ENCODE results near the gene NFIC.
"Not testable (repeated sequence)": the region's sequence is repeated elsewhere in the genome, so short reads cannot be mapped to it uniquely, and the experiment has no call there.

Gene NFIC

GRCh38 chr19:3336680-3337523, 29.5 kb upstream of the NFIC start:
- peak in 47 of 51 donors; percentile 20 to 91 (median 74) for DNase-seq

- DNase-seq, result no peak
These were observed 27.7 kb upstream of the NFIC start for GRCh38 chr19:3338541-3339181.

GRCh38 chr19:3340340-3340739, 26.0 kb upstream of the NFIC start:
- no peak for DNase-seq

- DNase-seq, result no peak
These were observed 24.1 kb upstream of the NFIC start for GRCh38 chr19:3342246-3342645.

DNA sequence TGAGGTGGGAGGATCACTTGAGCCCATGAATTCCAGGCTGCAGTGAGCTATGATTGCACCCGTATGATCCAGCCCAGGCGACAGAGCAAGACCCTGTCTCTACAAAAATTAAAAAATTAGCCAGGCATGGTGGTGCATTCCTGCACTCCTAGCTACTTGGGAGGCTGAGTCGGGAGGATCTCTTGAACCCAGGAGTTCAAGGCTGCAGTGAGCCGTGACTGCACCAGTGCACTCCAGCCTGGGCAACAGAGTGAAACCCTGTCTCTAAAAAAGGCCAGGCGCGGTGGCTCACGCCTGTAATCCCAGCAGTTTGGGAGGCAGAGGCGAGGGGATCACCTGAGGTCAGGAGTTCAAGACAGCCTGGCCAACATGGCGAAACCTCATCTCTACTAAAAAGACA, 23.4 kb upstream of the NFIC start:
- DNase-seq, result not testable (repeated sequence)

- peak in 46 of 51 donors; percentile 23 to 86 (median 66) for DNase-seq
These were observed 22.5 kb upstream of the NFIC start for GRCh38 chr19:3343619-3344502.

DNA sequence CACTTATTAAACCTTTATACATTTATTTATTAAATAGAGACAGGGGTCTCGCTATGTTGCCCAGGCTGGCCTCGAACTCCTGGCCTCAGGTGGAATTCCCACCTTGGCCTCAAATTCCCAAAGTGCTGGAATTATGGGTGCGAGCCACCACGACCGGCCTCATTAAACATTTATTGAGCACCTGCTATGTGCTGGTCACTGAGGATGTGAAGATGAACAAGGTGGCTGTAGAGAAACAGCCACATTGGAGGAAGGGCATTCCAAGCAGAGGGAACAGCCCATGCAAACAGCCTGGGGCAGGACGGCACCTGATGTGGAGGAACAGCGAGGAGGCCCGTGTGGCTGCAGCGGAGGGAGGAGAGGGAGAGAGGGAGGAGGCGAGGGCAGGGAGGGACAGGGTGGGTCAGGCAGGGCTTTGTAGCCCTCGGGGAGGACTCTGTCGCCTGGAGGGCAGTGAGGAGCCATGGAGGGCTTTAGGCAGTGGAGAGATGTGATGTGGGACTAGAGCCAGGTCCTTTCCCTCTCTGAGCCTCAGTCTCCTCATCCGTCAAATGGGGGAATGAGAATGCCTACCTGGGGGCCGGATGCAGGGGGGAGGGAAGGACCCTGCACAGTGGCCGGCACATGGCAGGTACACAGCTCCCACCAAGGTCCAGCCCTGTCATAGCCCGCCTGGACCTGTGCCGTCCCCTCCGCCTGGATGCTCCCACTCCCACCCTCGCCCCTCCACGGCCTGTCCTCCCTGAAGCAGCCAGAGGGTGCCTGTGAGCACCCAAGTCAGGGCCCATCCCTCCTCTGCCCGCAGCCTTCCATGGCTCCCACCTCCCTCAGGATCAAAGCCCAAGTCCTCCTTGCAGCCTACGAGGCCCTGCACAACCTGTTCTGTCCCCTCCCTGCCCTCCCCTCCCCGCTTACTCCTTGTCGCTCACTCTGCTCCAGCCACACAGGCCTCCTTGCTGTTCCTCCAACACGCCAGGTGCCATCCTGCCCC, 21.5 kb upstream of the NFIC start:
- no peak for DNase-seq

GRCh38 chr19:3345850-3346460, 20.4 kb upstream of the NFIC start:
- DNase-seq, result no peak

DNA sequence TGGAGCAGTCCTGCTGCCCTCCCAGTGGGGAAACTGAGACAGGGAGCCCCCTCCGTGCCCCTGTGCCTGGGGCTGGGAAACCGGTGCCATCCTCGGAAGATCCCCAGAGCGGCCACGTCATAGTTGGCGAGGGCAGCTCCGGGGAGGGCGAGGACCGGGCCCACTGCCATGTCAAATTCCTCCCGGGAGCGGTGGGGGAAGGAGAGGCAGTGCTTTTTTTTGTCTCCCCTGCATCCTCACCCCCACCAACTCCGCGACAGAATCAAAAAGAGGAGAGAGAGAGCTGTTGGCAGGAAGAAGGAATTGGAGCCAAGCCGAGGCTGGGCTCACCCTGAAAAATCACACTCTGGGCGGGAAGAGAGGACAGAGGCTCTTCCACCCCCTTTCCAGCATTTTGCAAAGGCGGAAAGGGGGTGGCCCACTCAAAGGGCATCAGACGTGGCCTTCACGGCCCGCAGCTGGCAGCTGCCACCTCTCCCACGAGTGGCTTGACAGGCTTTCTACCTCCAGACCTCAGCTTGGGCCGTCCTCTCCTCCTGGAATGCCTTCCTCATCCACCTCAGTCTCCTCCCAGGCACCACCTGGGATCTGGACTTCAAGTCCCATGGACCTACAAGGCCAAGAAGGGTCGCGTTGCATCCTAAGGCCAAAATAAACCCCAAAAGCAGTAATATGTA, 19.6 kb upstream of the NFIC start:
- peak; percentile 19 to 91 (median 77) for DNase-seq

DNA sequence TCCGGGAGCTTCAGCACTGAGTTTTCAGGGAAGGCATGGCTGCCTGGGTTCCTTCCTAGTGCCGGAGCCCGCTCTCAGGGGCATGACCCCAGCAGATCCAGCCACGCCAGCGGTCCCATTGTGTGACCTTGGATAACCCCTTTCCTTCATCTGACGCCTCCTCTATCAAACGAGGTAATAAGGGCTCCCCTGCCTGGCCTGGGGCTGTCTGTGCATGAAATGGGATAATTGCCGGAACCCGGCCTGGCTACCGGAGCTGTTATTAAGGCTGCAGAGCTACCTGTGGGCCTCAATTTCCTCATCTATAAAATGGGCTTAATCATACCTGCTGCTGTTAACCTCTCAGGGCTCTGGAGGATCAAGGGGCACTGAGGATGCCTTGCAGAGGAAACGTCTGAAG, 18.3 kb upstream of the NFIC start:
- no peak for DNase-seq

DNA sequence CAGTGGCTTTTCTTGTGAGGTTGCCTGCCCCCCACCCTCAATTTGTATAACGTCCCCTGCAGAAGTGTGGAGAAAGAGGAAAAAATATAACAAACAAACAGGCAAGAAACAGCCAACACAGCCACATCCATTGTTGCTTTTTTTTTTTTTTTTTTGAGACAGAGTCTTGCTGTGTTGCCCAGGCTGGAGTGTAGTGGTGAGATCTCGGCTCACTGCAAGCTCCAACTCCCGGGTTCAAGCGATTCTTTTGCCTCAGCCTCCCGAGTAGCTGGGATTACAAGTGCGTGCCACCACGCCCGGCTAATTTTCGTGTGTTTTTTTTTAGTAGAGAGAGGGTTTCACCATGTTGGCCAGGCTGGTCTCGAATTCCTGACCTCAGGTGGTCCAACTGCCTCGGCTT, 17.9 kb upstream of the NFIC start:
- not testable (repeated sequence) for DNase-seq

DNA sequence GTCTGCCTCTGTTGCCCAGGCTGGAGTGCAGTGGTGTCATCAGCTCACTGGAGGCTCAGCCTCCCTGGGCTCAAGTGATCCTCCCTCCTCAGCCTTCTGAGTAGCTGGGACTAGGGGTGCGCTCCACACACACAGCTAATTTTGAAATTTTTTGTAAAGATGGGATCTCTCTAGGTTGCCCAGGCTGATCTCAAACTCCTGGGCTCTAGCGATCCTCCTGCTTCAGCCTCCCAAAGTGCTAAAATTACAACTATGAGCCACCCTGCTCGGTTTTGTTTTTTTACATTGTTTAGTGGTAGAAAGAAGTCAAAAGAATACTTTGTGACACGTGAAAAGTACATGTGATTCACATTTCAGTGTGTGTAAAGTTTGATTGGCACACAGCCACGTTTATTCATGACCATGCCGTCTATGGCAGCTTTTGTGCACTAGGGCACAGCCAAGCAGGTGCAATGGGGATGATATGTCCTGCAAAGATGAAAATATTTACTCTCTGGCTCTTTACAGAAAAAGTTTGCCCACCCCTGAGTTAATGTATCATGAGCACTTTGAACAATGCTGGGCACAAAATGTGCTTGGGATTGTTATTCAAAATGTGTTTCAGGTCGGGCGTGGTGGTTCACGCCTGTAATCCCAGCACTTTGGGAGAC, 16.2 kb upstream of the NFIC start:
- no peak for DNase-seq

DNA sequence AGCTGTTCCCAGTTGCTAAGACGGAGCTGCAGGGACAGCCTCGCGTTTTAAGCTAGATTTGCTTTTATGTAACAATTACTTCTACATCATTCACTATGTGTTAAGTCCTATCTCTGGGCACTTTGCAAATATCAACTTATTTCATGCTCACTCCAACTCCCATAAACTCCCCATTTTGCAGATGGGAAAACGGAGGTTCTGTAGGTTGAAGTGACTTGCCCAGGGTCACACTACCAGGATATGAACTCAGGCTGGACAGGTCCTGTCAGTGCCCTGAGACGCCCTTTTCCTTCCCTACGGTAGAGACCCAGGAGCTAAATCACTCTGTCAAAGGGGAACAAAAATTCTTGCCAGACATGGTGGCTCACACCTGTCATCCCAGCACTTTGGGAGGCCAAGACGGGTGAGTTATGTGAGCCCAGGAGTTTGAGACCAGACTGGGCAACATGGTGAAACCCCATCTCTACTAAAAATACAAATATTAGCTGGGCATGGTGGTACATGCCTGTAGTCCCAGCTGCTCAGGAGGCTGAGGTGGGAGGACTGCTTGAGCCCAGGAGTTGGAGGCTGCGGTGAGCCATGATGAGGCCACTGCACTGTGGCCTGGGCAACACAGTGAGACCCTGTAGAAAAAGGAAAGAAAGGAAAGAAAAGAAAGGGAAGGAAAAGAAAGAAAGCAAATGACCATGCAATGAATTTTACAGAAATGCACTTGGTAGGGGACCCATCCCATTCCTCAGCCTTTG, 14.5 kb upstream of the NFIC start:
- no peak for DNase-seq

DNA sequence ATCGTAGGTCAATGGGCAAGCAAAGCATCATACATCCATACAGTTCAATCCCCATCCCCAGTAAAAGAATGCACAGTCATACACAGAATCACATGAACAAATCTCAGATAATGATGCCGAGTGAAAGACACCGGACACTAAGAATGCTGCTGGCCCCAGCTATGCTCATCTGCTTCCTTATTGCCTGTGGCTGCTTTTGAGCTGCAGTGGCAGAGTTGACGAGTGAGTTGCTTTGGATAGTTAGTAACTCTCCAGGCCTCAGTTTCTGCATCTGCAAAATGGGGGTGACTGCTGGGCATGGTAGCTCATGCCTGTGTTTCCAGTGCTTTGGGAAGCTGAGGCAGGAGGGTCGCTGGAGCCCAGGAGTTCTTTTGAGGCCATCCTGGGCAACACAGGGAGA, 12.9 kb upstream of the NFIC start:
- DNase-seq, result no peak

GRCh38 chr19:3356805-3357204, 9.6 kb upstream of the NFIC start:
- no peak for DNase-seq

GRCh38 chr19:3357271-3357991, 9.0 kb upstream of the NFIC start:
- no peak for DNase-seq

- DNase-seq, result peak in 12 of 51 donors; percentile 7 to 47 (median 27)
These were observed 8.2 kb upstream of the NFIC start for GRCh38 chr19:3357992-3358688.

Measured in hypothalamus (tissue), 51 donors.